ENCODE measurements around the gene SORBS2. TPM values are rescaled to one million over a fixed set of nuclear protein-coding genes. Genes with fewer than 3 reads are reported as not detected.

The SORBS2 gene
- total RNA-seq, 2 experiments from 2014 or later: not detected

GRCh38 chr4:185602397-185602796, 209.6 kb downstream of the SORBS2 start:
- no peak for DNase-seq
- H3K4me1 Mint-ChIP-seq (ENCODE audit: low read depth): no peaks in the 10 kb centered on the region
- POLR2A ChIA-PET: no interaction called here

GRCh38 chr4:185600801-185601434, 211.1 kb downstream of the SORBS2 start:
- Mint-ChIP-seq H3K27ac (no peak overlapping the region), H3K36me3 (ENCODE audit: low read depth) (no peaks in the 10 kb centered on the region), H3K4me1 (ENCODE audit: low read depth) (no peaks in the 10 kb centered on the region), H3K27me3 (ENCODE audit: low read depth) (peaks cover 9% of the 10 kb centered on the region), H3K4me3 (no peak overlapping the region), H3K9me3 (ENCODE audit: insufficient read depth) (no peaks in the 10 kb centered on the region)
- DNase-seq (no peak), ATAC-seq (no peak)
- ChIA-PET POLR2A (no interaction called here), CTCF (interaction anchor here (1.3 kb wide), 1 partner anchor 537 kb away, joined by 3 read pairs; no protein-coding TSS in a partner anchor)

More at GRCh38 chr4:185602397-185602796, 209.6 kb downstream of the SORBS2 start:
- ATAC-seq: no peak
- H3K36me3 Mint-ChIP-seq (ENCODE audit: low read depth): no peaks in the 10 kb centered on the region
- CTCF ChIA-PET: no interaction called here
- H3K4me3 Mint-ChIP-seq: no peak overlapping the region
- H3K27me3 Mint-ChIP-seq (ENCODE audit: low read depth): peaks cover 7% of the 10 kb centered on the region
- H3K27ac Mint-ChIP-seq: no peak overlapping the region
- H3K9me3 Mint-ChIP-seq (ENCODE audit: insufficient read depth): no peaks in the 10 kb centered on the region

- H3K9me3 Mint-ChIP-seq (ENCODE audit: insufficient read depth): no peaks in the 10 kb centered on the region
Observed at GRCh38 chr4:185599553-185600243, 212.3 kb downstream of the SORBS2 start.

GRCh38 chr4:185598846-185599552, 213.0 kb downstream of the SORBS2 start:
- Mint-ChIP-seq H3K27me3 (ENCODE audit: low read depth) (peaks cover 12% of the 10 kb centered on the region), H3K4me1 (ENCODE audit: low read depth) (no peaks in the 10 kb centered on the region), H3K9me3 (ENCODE audit: insufficient read depth) (no peaks in the 10 kb centered on the region), H3K4me3 (no peak overlapping the region), H3K36me3 (ENCODE audit: low read depth) (no peaks in the 10 kb centered on the region), H3K27ac (no peak overlapping the region)
- ChIA-PET POLR2A (interaction anchor here (0.6 kb wide), 1 partner anchor 13 kb away, joined by 3 read pairs; no protein-coding TSS in a partner anchor), CTCF (interaction anchor here (1.0 to 2.6 kb wide), 7 partner anchors 12 to 1657 kb away, joined by 3 to 17 read pairs (median 8); no protein-coding TSS in a partner anchor)
- DNase-seq: no peak
- no peak for ATAC-seq

More at GRCh38 chr4:185599553-185600243, 212.3 kb downstream of the SORBS2 start:
- CTCF ChIA-PET: no interaction called here
- no peak for DNase-seq
- ATAC-seq: no peak
- POLR2A ChIA-PET: no interaction called here
- H3K27me3 Mint-ChIP-seq (ENCODE audit: low read depth): peaks cover 13% of the 10 kb centered on the region
- no peak overlapping the region for H3K27ac Mint-ChIP-seq
- H3K4me1 Mint-ChIP-seq (ENCODE audit: low read depth): no peaks in the 10 kb centered on the region
- no peaks in the 10 kb centered on the region for H3K36me3 Mint-ChIP-seq (ENCODE audit: low read depth)
- H3K4me3 Mint-ChIP-seq: no peak overlapping the region

- no peaks in the 10 kb centered on the region for H3K4me1 Mint-ChIP-seq (ENCODE audit: low read depth)
- no peak overlapping the region for H3K27ac Mint-ChIP-seq
- no peak overlapping the region for H3K4me3 Mint-ChIP-seq
- peaks cover 18% of the 10 kb centered on the region for H3K27me3 Mint-ChIP-seq (ENCODE audit: low read depth)
- DNase-seq (peak; percentile 73), ATAC-seq (peak; percentile 63)
- ChIA-PET CTCF (interaction anchor here (0.7 to 2.6 kb wide), 26 partner anchors 8 to 566 kb away, joined by 3 to 17 read pairs (median 5); partner anchors contain the start of genes LRP2BP and UFSP2), POLR2A (no interaction called here)
- H3K9me3 Mint-ChIP-seq (ENCODE audit: insufficient read depth): no peaks in the 10 kb centered on the region
- no peaks in the 10 kb centered on the region for H3K36me3 Mint-ChIP-seq (ENCODE audit: low read depth)
Observed at GRCh38 chr4:185597532-185598188, 214.3 kb downstream of the SORBS2 start.

GRCh38 chr4:185592845-185593488, 219.0 kb downstream of the SORBS2 start:
- no peak overlapping the region for H3K4me3 Mint-ChIP-seq
- no peak for ATAC-seq
- no peaks in the 10 kb centered on the region for H3K9me3 Mint-ChIP-seq (ENCODE audit: insufficient read depth)
- ChIA-PET POLR2A (no interaction called here), CTCF (no interaction called here)
- peaks cover 39% of the 10 kb centered on the region for H3K27me3 Mint-ChIP-seq (ENCODE audit: low read depth)
- no peak for DNase-seq
- no peaks in the 10 kb centered on the region for H3K36me3 Mint-ChIP-seq (ENCODE audit: low read depth)
- no peak overlapping the region for H3K27ac Mint-ChIP-seq
- H3K4me1 Mint-ChIP-seq (ENCODE audit: low read depth): no peaks in the 10 kb centered on the region

GRCh38 chr4:185592438-185592837, 219.6 kb downstream of the SORBS2 start:
- peaks cover 4% of the 10 kb centered on the region for H3K4me1 Mint-ChIP-seq (ENCODE audit: low read depth)
- POLR2A ChIA-PET: no interaction called here
- H3K27me3 Mint-ChIP-seq (ENCODE audit: low read depth): peaks cover 44% of the 10 kb centered on the region
- no peaks in the 10 kb centered on the region for H3K36me3 Mint-ChIP-seq (ENCODE audit: low read depth)
- no peak overlapping the region for H3K4me3 Mint-ChIP-seq
- CTCF ChIA-PET: no interaction called here
- no peak overlapping the region for H3K27ac Mint-ChIP-seq
- DNase-seq (no peak), ATAC-seq (no peak)
- no peaks in the 10 kb centered on the region for H3K9me3 Mint-ChIP-seq (ENCODE audit: insufficient read depth)

GRCh38 chr4:185591679-185592141, 220.3 kb downstream of the SORBS2 start:
- peaks cover 50% of the 10 kb centered on the region for H3K27me3 Mint-ChIP-seq (ENCODE audit: low read depth)
- no peaks in the 10 kb centered on the region for H3K36me3 Mint-ChIP-seq (ENCODE audit: low read depth)
- no peak overlapping the region for H3K4me3 Mint-ChIP-seq
- H3K27ac Mint-ChIP-seq: no peak overlapping the region
- peaks cover 10% of the 10 kb centered on the region for H3K4me1 Mint-ChIP-seq (ENCODE audit: low read depth)
- DNase-seq (no peak), ATAC-seq (no peak)
- H3K9me3 Mint-ChIP-seq (ENCODE audit: insufficient read depth): no peaks in the 10 kb centered on the region
- CTCF ChIA-PET: no interaction called here
- POLR2A ChIA-PET: no interaction called here

GRCh38 chr4:185590982-185591381, 221.0 kb downstream of the SORBS2 start:
- H3K9me3 Mint-ChIP-seq (ENCODE audit: insufficient read depth): no peaks in the 10 kb centered on the region
- POLR2A ChIA-PET: no interaction called here
- no peak overlapping the region for H3K27ac Mint-ChIP-seq
- DNase-seq: no peak
- no peak overlapping the region for H3K4me3 Mint-ChIP-seq
- H3K27me3 Mint-ChIP-seq (ENCODE audit: low read depth): peaks cover 51% of the 10 kb centered on the region
- H3K36me3 Mint-ChIP-seq (ENCODE audit: low read depth): no peaks in the 10 kb centered on the region
- peaks cover 10% of the 10 kb centered on the region for H3K4me1 Mint-ChIP-seq (ENCODE audit: low read depth)
- ATAC-seq: no peak
- CTCF ChIA-PET: no interaction called here

GRCh38 chr4:185589067-185589836, 222.7 kb downstream of the SORBS2 start:
- Mint-ChIP-seq H3K4me1 (ENCODE audit: low read depth) (peaks cover 10% of the 10 kb centered on the region), H3K27ac (no peak overlapping the region), H3K4me3 (no peak overlapping the region), H3K36me3 (ENCODE audit: low read depth) (no peaks in the 10 kb centered on the region), H3K9me3 (ENCODE audit: insufficient read depth) (no peaks in the 10 kb centered on the region), H3K27me3 (ENCODE audit: low read depth) (peaks cover 49% of the 10 kb centered on the region)
- DNase-seq (no peak), ATAC-seq (no peak)
- POLR2A ChIA-PET: no interaction called here
- CTCF ChIA-PET: no interaction called here

All from activated CD8-positive, alpha-beta T cell treated with anti-CD3 and anti-CD28 coated beads, Interleukin-2, amount 10 ng/mL, durations not matched to agents 7 days and 5 days (primary cell).